ENCODE results near the gene FRMPD4. TPM values are rescaled to one million over a fixed set of nuclear protein-coding genes. Genes with fewer than 3 reads are reported as not detected.

Gene FRMPD4
- total RNA-seq, 1 donor: 3.9 TPM

GRCh38 chrX:12421918-12422317 lies 283.6 kb downstream of the FRMPD4 start:
- TF ChIP-seq, protein P1, sequence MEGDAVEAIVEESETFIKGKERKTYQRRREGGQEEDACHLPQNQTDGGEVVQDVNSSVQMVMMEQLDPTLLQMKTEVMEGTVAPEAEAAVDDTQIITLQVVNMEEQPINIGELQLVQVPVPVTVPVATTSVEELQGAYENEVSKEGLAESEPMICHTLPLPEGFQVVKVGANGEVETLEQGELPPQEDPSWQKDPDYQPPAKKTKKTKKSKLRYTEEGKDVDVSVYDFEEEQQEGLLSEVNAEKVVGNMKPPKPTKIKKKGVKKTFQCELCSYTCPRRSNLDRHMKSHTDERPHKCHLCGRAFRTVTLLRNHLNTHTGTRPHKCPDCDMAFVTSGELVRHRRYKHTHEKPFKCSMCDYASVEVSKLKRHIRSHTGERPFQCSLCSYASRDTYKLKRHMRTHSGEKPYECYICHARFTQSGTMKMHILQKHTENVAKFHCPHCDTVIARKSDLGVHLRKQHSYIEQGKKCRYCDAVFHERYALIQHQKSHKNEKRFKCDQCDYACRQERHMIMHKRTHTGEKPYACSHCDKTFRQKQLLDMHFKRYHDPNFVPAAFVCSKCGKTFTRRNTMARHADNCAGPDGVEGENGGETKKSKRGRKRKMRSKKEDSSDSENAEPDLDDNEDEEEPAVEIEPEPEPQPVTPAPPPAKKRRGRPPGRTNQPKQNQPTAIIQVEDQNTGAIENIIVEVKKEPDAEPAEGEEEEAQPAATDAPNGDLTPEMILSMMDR (IDR thresholded peaks at IDR 0.05; ENCODE audit: insufficient read depth, low read depth, low read length): no peak
- no peak for DNase-seq (ENCODE audit: low read depth)
- H3K4me3 ChIP-seq (ENCODE audit: low read depth, low read length): no peak overlapping the region

DNA sequence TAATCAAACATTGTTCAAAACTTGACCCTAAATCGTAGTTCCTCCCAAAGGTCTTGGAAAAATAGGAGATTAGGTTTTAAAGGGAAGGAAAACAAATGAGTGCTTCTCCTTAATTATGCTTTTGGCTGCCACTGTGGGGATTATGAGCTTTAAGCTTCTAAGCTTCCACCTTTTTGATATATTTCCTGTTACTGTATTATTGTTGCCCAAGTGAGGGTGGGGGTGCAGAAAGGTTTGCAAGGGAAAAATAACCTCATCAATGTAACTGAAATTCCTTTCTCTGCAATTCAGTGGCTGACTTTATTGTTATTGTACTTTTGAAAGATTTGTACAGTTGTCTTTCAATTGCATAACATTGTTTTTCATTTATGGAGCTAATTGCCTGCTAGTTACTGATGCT lies 285.1 kb downstream of the FRMPD4 start:
- DNase-seq (ENCODE audit: low read depth): no peak
- no peak overlapping the region for H3K4me3 ChIP-seq (ENCODE audit: low read depth, low read length)
- TF ChIP-seq, protein P1 (IDR thresholded peaks at IDR 0.05; ENCODE audit: insufficient read depth, low read depth, low read length): no peak

- peak; percentile 44 for DNase-seq (ENCODE audit: low read depth)
- TF ChIP-seq, protein P1 (IDR thresholded peaks at IDR 0.05; ENCODE audit: insufficient read depth, low read depth, low read length): no peak
- no peak overlapping the region for H3K4me3 ChIP-seq (ENCODE audit: low read depth, low read length)
These were observed 287.2 kb downstream of the FRMPD4 start for GRCh38 chrX:12425496-12425895.

GRCh38 chrX:12426420-12426819 lies 288.1 kb downstream of the FRMPD4 start:
- DNase-seq (ENCODE audit: low read depth): no peak
- TF ChIP-seq, protein P1 (IDR thresholded peaks at IDR 0.05; ENCODE audit: insufficient read depth, low read depth, low read length): no peak
- no peak overlapping the region for H3K4me3 ChIP-seq (ENCODE audit: low read depth, low read length)

DNA sequence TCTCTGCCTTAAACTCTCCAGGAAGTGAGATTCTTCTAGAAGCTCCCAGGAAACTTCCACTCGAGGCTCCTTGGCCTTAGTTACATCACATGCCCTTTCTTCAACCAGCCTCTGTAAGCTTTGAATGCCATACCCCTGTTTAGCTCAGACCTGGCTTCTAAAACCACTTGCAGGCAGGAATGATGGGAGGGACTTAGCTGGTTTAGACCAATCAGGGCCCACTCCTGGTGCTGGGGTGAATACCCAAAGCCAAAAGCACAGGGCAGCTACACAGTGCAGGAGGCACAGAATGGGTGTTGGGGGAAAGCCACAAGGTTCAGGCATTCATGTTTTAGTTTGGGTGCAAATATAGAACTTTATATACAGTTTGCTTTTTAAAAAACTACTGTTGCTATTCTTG lies 296.2 kb downstream of the FRMPD4 start:
- DNase-seq (ENCODE audit: low read depth): no peak
- TF ChIP-seq, protein P1 (IDR thresholded peaks at IDR 0.05; ENCODE audit: insufficient read depth, low read depth, low read length): no peak
- no peak overlapping the region for H3K4me3 ChIP-seq (ENCODE audit: low read depth, low read length)

DNA sequence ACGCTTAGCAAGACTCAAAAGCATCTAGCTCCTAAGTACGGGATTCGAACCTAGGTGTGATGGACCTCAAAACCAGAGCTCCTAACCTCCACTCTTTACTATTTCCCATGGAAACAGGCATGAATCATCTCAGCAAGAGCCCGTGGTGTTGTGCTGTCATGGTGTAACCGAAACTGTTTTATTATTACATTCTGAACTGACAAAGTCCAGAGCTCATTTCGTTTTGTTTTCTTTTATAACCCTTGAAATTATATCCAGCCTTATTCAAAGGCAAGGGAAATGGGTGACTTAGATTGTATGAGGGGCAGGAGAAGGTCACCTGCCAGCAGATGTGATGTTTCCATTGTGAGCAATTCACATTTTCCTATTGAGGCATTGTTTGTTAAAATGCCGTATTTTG lies 301.1 kb downstream of the FRMPD4 start:
- TF ChIP-seq, protein P1 (IDR thresholded peaks at IDR 0.05; ENCODE audit: insufficient read depth, low read depth, low read length): no peak
- DNase-seq (ENCODE audit: low read depth): peak; percentile 76
- H3K4me3 ChIP-seq (ENCODE audit: low read depth, low read length): no peak overlapping the region

GRCh38 chrX:12440246-12440645 lies 302.0 kb downstream of the FRMPD4 start:
- TF ChIP-seq, protein P1 (IDR thresholded peaks at IDR 0.05; ENCODE audit: insufficient read depth, low read depth, low read length): no peak
- no peak overlapping the region for H3K4me3 ChIP-seq (ENCODE audit: low read depth, low read length)
- no peak for DNase-seq (ENCODE audit: low read depth)

Measured in fibroblast of villous mesenchyme (primary cell).